Measurements from ENCODE around the gene ESYT2. TPM values are rescaled to one million over a fixed set of nuclear protein-coding genes. Genes with fewer than 3 reads are reported as not detected.

ESYT2 gene
- total and polyA plus RNA-seq, 9 of the 15 experiments (the other 6 are each of a cell fraction or from before 2014, with no cell fraction given), result 5.8 to 86.9 (median 64.7) TPM

GRCh38 chr7:158683541-158683940 is 145.8 kb downstream of the ESYT2 start (continued):
- TF ChIP-seq KLF13 (tag; IDR thresholded peaks at IDR 0.05; ENCODE audit: borderline replicate concordance, low read depth), result no peak
- no peak for TF ChIP-seq PKNOX1 (IDR thresholded peaks at IDR 0.05)
- peak; percentile 31; the same call in 1 of the 2 replicates for TF ChIP-seq JUND (IDR thresholded peaks at IDR 0.05; ENCODE audit: borderline replicate concordance, low read depth, low read length)
- TF ChIP-seq JUND (tag; IDR thresholded peaks at IDR 0.05; ENCODE audit: borderline replicate concordance, low read depth, low read length), result no peak
- TF ChIP-seq SIRT6 (IDR thresholded peaks at IDR 0.05; ENCODE audit: low read depth, low read length), result no peak
- no peak for TF ChIP-seq ZKSCAN1 (IDR thresholded peaks at IDR 0.05; ENCODE audit: low read depth, low read length)
- no peak for TF ChIP-seq PHB2 (IDR thresholded peaks at IDR 0.05; ENCODE audit: low read depth)
- TF ChIP-seq ZNF655 (CRISPR knock-in tag; IDR thresholded peaks at IDR 0.05), result no peak
- TF ChIP-seq CXXC5 (CRISPR knock-in tag; IDR thresholded peaks at IDR 0.05), result no peak
- no peak for TF ChIP-seq FOXM1 (IDR thresholded peaks at IDR 0.05; ENCODE audit: low read depth)
- no peak for TF ChIP-seq FOXM1 (CRISPR knock-in tag; IDR thresholded peaks at IDR 0.05; ENCODE audit: low read depth)
- no peak for TF ChIP-seq ZNF41 (CRISPR knock-in tag; conservative IDR thresholded peaks at IDR 0.05)
- no peak for TF ChIP-seq ZNF133 (CRISPR knock-in tag; IDR thresholded peaks at IDR 0.05)
- TF ChIP-seq ZBTB49 (CRISPR knock-in tag; IDR thresholded peaks at IDR 0.05; ENCODE audit: borderline replicate concordance), result no peak
- no peak for TF ChIP-seq NFE2L1 (tag; IDR thresholded peaks at IDR 0.05; ENCODE audit: borderline replicate concordance, low read depth)
- peak; percentile 43; the same call in 1 of the 2 replicates for TF ChIP-seq NFIC (IDR thresholded peaks at IDR 0.05)
- TF ChIP-seq ZHX1 (conservative IDR thresholded peaks at IDR 0.05; ENCODE audit: low read length), result no peak
- TF ChIP-seq PHB (CRISPR knock-in tag; IDR thresholded peaks at IDR 0.05), result no peak
- TF ChIP-seq TRIM28 (IDR thresholded peaks at IDR 0.05), result no peak
- no peak for TF ChIP-seq ZNF79 (CRISPR knock-in tag; IDR thresholded peaks at IDR 0.05; ENCODE audit: low read depth)
- no peak for TF ChIP-seq HSF4 (CRISPR knock-in tag; IDR thresholded peaks at IDR 0.05; ENCODE audit: borderline replicate concordance)

All from K562 (cell line).